ENCODE results near the gene E2F7.

E2F7 gene

GRCh38 chr12:77070800-77071449, 5.6 kb upstream of the E2F7 start:
- intact Hi-C loops (cut with DNase I) = no loop called here
- no peak for DNase-seq

GRCh38 chr12:77070382-77070781, 5.0 kb upstream of the E2F7 start:
- no peak for DNase-seq
- intact Hi-C loops (cut with DNase I) = no loop called here

GRCh38 chr12:77064896-77065360, 441 bp downstream of the E2F7 start:
- DNase-seq = peak in 10 of 42 donors; percentile 7 to 49 (median 18)
- intact Hi-C loops (cut with DNase I) = no loop called here

- intact Hi-C loops (cut with DNase I) = no loop called here
- no peak for DNase-seq
Measured at GRCh38 chr12:77062846-77063461, 2.4 kb downstream of the E2F7 start.

GRCh38 chr12:77062396-77062795, 3.0 kb downstream of the E2F7 start:
- intact Hi-C loops (cut with DNase I) = no loop called here
- no peak for DNase-seq

- DNase-seq = no peak
- intact Hi-C loops (cut with DNase I) = no loop called here
Measured at GRCh38 chr12:77060883-77061240, 4.5 kb downstream of the E2F7 start.

- no peak for DNase-seq
- intact Hi-C loops (cut with DNase I) = no loop called here
Measured at GRCh38 chr12:77060136-77060882, 5.1 kb downstream of the E2F7 start.

- intact Hi-C loops (cut with DNase I) = no loop called here
- no peak for DNase-seq
Measured at GRCh38 chr12:77058740-77059139, 6.6 kb downstream of the E2F7 start.

- intact Hi-C loops (cut with DNase I) = no loop called here
- no peak for DNase-seq
Measured at GRCh38 chr12:77054851-77055250, 10.5 kb downstream of the E2F7 start.

GRCh38 chr12:77053259-77053658, 12.1 kb downstream of the E2F7 start:
- no peak for DNase-seq
- intact Hi-C loops (cut with DNase I) = no loop called here

- peak in 3 of 42 donors; percentile 20 to 28 (median 27) for DNase-seq
- intact Hi-C loops (cut with DNase I) = no loop called here
Measured at GRCh38 chr12:77049767-77050353, 15.5 kb downstream of the E2F7 start.

- intact Hi-C loops (cut with DNase I) = no loop called here
- DNase-seq = peak in 1 of 42 donors; percentile 40
Measured at GRCh38 chr12:77047341-77048109, 17.8 kb downstream of the E2F7 start.

- no peak for DNase-seq
- intact Hi-C loops (cut with DNase I) = no loop called here
Measured at GRCh38 chr12:77046468-77046867, 18.9 kb downstream of the E2F7 start.

GRCh38 chr12:77045183-77045582, 20.2 kb downstream of the E2F7 start:
- intact Hi-C loops (cut with DNase I) = no loop called here
- no peak for DNase-seq

GRCh38 chr12:77044721-77045120, 20.6 kb downstream of the E2F7 start:
- intact Hi-C loops (cut with DNase I) = no loop called here
- DNase-seq = no peak

GRCh38 chr12:77042833-77043232, 22.5 kb downstream of the E2F7 start:
- DNase-seq = no peak
- intact Hi-C loops (cut with DNase I) = no loop called here

GRCh38 chr12:77040231-77040630, 25.1 kb downstream of the E2F7 start:
- DNase-seq = no peak
- intact Hi-C loops (cut with DNase I) = no loop called here

- no peak for DNase-seq
- intact Hi-C loops (cut with DNase I) = no loop called here
Measured at GRCh38 chr12:77035226-77035625, 30.1 kb downstream of the E2F7 start.
